ENCODE data around the gene PTPRK. TPM values are rescaled to one million over a fixed set of nuclear protein-coding genes. Genes with fewer than 3 reads are reported as not detected.

The PTPRK gene
- total RNA-seq, 2 experiments from 2014 or later = 1.7 to 2.5 TPM

- H3K36me3 Mint-ChIP-seq (ENCODE audit: low read depth) = no peaks in the 10 kb centered on the region
- no peak overlapping the region for H3K27ac Mint-ChIP-seq
- no peak for DNase-seq
- no peak overlapping the region for H3K4me3 Mint-ChIP-seq
- ChIA-PET POLR2A (no interaction called here), CTCF (no interaction called here)
- no peaks in the 10 kb centered on the region for H3K27me3 Mint-ChIP-seq
- no peaks in the 10 kb centered on the region for H3K4me1 Mint-ChIP-seq
- no peaks in the 10 kb centered on the region for H3K9me3 Mint-ChIP-seq
Measured at GRCh38 chr6:128200789-128201188, 319.6 kb downstream of the PTPRK start.

- CTCF ChIA-PET = no interaction called here
- no peak overlapping the region for H3K27ac Mint-ChIP-seq
Measured at GRCh38 chr6:128199461-128199860, 320.9 kb downstream of the PTPRK start.

GRCh38 chr6:128192972-128193371 lies 327.4 kb downstream of the PTPRK start:
- H3K4me1 Mint-ChIP-seq = no peaks in the 10 kb centered on the region
- POLR2A ChIA-PET = no interaction called here

More at GRCh38 chr6:128199461-128199860, 320.9 kb downstream of the PTPRK start:
- Mint-ChIP-seq H3K36me3 (ENCODE audit: low read depth) (no peaks in the 10 kb centered on the region), H3K4me3 (no peak overlapping the region), H3K4me1 (no peaks in the 10 kb centered on the region), H3K27me3 (no peaks in the 10 kb centered on the region), H3K9me3 (no peaks in the 10 kb centered on the region)
- POLR2A ChIA-PET = no interaction called here
- DNase-seq = no peak

GRCh38 chr6:128188678-128189077 lies 331.7 kb downstream of the PTPRK start:
- ChIA-PET POLR2A (no interaction called here), CTCF (no interaction called here)
- no peaks in the 10 kb centered on the region for H3K4me1 Mint-ChIP-seq
- peaks cover 3% of the 10 kb centered on the region for H3K9me3 Mint-ChIP-seq
- no peak overlapping the region for H3K4me3 Mint-ChIP-seq
- no peak for DNase-seq
- H3K27me3 Mint-ChIP-seq = no peaks in the 10 kb centered on the region
- H3K27ac Mint-ChIP-seq = no peak overlapping the region
- no peaks in the 10 kb centered on the region for H3K36me3 Mint-ChIP-seq (ENCODE audit: low read depth)

More at GRCh38 chr6:128192972-128193371, 327.4 kb downstream of the PTPRK start:
- Mint-ChIP-seq H3K4me3 (no peak overlapping the region), H3K27ac (no peak overlapping the region), H3K36me3 (ENCODE audit: low read depth) (no peaks in the 10 kb centered on the region), H3K9me3 (no peaks in the 10 kb centered on the region), H3K27me3 (no peaks in the 10 kb centered on the region)
- no peak for DNase-seq
- CTCF ChIA-PET = no interaction called here

- no peak for DNase-seq
- ChIA-PET CTCF (no interaction called here), POLR2A (no interaction called here)
- Mint-ChIP-seq H3K4me3 (no peak overlapping the region), H3K4me1 (no peaks in the 10 kb centered on the region), H3K36me3 (ENCODE audit: low read depth) (no peaks in the 10 kb centered on the region), H3K27ac (no peak overlapping the region), H3K27me3 (no peaks in the 10 kb centered on the region), H3K9me3 (peaks cover 3% of the 10 kb centered on the region)
Measured at GRCh38 chr6:128186729-128187128, 333.7 kb downstream of the PTPRK start.

- H3K4me1 Mint-ChIP-seq = peaks cover 4% of the 10 kb centered on the region
- H3K4me3 Mint-ChIP-seq = no peak overlapping the region
- no peaks in the 10 kb centered on the region for H3K27me3 Mint-ChIP-seq
- no peaks in the 10 kb centered on the region for H3K36me3 Mint-ChIP-seq (ENCODE audit: low read depth)
- ChIA-PET CTCF (no interaction called here), POLR2A (no interaction called here)
- no peak overlapping the region for H3K27ac Mint-ChIP-seq
- no peak for DNase-seq
- peaks cover 1% of the 10 kb centered on the region for H3K9me3 Mint-ChIP-seq
Measured at GRCh38 chr6:128179876-128180438, 340.4 kb downstream of the PTPRK start.

- Mint-ChIP-seq H3K4me3 (no peak overlapping the region), H3K36me3 (ENCODE audit: low read depth) (no peaks in the 10 kb centered on the region), H3K27me3 (no peaks in the 10 kb centered on the region), H3K9me3 (no peaks in the 10 kb centered on the region), H3K27ac (no peak overlapping the region), H3K4me1 (peaks cover 2% of the 10 kb centered on the region)
- no peak for DNase-seq
- POLR2A ChIA-PET = no interaction called here
- CTCF ChIA-PET = interaction anchor here (1.0 kb wide), 1 partner anchor 10 kb away, joined by 4 read pairs; no protein-coding TSS in a partner anchor
Measured at GRCh38 chr6:128174724-128175123, 345.7 kb downstream of the PTPRK start.

GRCh38 chr6:128172752-128173682 lies 347.4 kb downstream of the PTPRK start:
- H3K9me3 Mint-ChIP-seq = peaks cover 2% of the 10 kb centered on the region
- no peak overlapping the region for H3K4me3 Mint-ChIP-seq
- H3K36me3 Mint-ChIP-seq (ENCODE audit: low read depth) = no peaks in the 10 kb centered on the region
- H3K27ac Mint-ChIP-seq = no peak overlapping the region
- no peaks in the 10 kb centered on the region for H3K27me3 Mint-ChIP-seq
- peaks cover 1% of the 10 kb centered on the region for H3K4me1 Mint-ChIP-seq
- no peak for DNase-seq
- ChIA-PET POLR2A (no interaction called here), CTCF (no interaction called here)

- H3K9me3 Mint-ChIP-seq = peaks cover 2% of the 10 kb centered on the region
- ChIA-PET CTCF (no interaction called here), POLR2A (no interaction called here)
- no peaks in the 10 kb centered on the region for H3K27me3 Mint-ChIP-seq
- peaks cover 1% of the 10 kb centered on the region for H3K4me1 Mint-ChIP-seq
- no peak overlapping the region for H3K4me3 Mint-ChIP-seq
- no peak for DNase-seq
- no peaks in the 10 kb centered on the region for H3K36me3 Mint-ChIP-seq (ENCODE audit: low read depth)
- H3K27ac Mint-ChIP-seq = no peak overlapping the region
Measured at GRCh38 chr6:128172081-128172480, 348.3 kb downstream of the PTPRK start.

- ChIA-PET CTCF (no interaction called here), POLR2A (no interaction called here)
- H3K27ac Mint-ChIP-seq = no peak overlapping the region
- DNase-seq = no peak
- H3K9me3 Mint-ChIP-seq = peaks cover 2% of the 10 kb centered on the region
- peaks cover 1% of the 10 kb centered on the region for H3K4me1 Mint-ChIP-seq
- H3K4me3 Mint-ChIP-seq = no peak overlapping the region
- no peaks in the 10 kb centered on the region for H3K36me3 Mint-ChIP-seq (ENCODE audit: low read depth)
- no peaks in the 10 kb centered on the region for H3K27me3 Mint-ChIP-seq
Measured at GRCh38 chr6:128171182-128171581, 349.2 kb downstream of the PTPRK start.

GRCh38 chr6:128168244-128168643 lies 352.2 kb downstream of the PTPRK start:
- POLR2A ChIA-PET = no interaction called here
- no peaks in the 10 kb centered on the region for H3K27me3 Mint-ChIP-seq
- no peak for DNase-seq
- no peaks in the 10 kb centered on the region for H3K36me3 Mint-ChIP-seq (ENCODE audit: low read depth)
- H3K27ac Mint-ChIP-seq = no peak overlapping the region
- H3K4me3 Mint-ChIP-seq = no peak overlapping the region
- H3K4me1 Mint-ChIP-seq = peaks cover 1% of the 10 kb centered on the region
- peaks cover 2% of the 10 kb centered on the region for H3K9me3 Mint-ChIP-seq
- CTCF ChIA-PET = no interaction called here

- Mint-ChIP-seq H3K4me3 (no peak overlapping the region), H3K4me1 (peaks cover 1% of the 10 kb centered on the region), H3K36me3 (ENCODE audit: low read depth) (no peaks in the 10 kb centered on the region), H3K9me3 (peaks cover 2% of the 10 kb centered on the region), H3K27ac (no peak overlapping the region), H3K27me3 (no peaks in the 10 kb centered on the region)
- POLR2A ChIA-PET = no interaction called here
- no peak for DNase-seq
- CTCF ChIA-PET = no interaction called here
Measured at GRCh38 chr6:128167552-128167951, 352.8 kb downstream of the PTPRK start.

- ChIA-PET POLR2A (no interaction called here), CTCF (no interaction called here)
- DNase-seq = no peak
- no peaks in the 10 kb centered on the region for H3K36me3 Mint-ChIP-seq (ENCODE audit: low read depth)
- H3K4me3 Mint-ChIP-seq = no peak overlapping the region
- H3K4me1 Mint-ChIP-seq = no peaks in the 10 kb centered on the region
- H3K27ac Mint-ChIP-seq = no peak overlapping the region
- H3K9me3 Mint-ChIP-seq = peaks cover 4% of the 10 kb centered on the region
- H3K27me3 Mint-ChIP-seq = no peaks in the 10 kb centered on the region
Measured at GRCh38 chr6:128164254-128164653, 356.1 kb downstream of the PTPRK start.

- DNase-seq = no peak
- H3K36me3 Mint-ChIP-seq (ENCODE audit: low read depth) = no peaks in the 10 kb centered on the region
- no peaks in the 10 kb centered on the region for H3K4me1 Mint-ChIP-seq
- ChIA-PET CTCF (no interaction called here), POLR2A (no interaction called here)
- H3K27me3 Mint-ChIP-seq = no peaks in the 10 kb centered on the region
- peaks cover 2% of the 10 kb centered on the region for H3K9me3 Mint-ChIP-seq
- H3K27ac Mint-ChIP-seq = no peak overlapping the region
- no peak overlapping the region for H3K4me3 Mint-ChIP-seq
Measured at GRCh38 chr6:128162423-128162822, 358.0 kb downstream of the PTPRK start.

All from activated CD4-positive, alpha-beta T cell treated with anti-CD3 and anti-CD28 coated beads, Interleukin-2, amount 10 ng/mL, durations not matched to agents 7 days and 5 days (primary cell).